Breast epithelium (tissue), 3 donors: Measurements from ENCODE around the gene DOC2B.

Experiments
- POLR2A ChIP-seq: fragments of 450-650 bp; IDR thresholded peaks from one replicate; pipeline ENCODE4 v1.6.1; 2016; ENCODE audit warnings: antibody characterized with exemption, mild to moderate bottlenecking, moderate library complexity
- POLR2AphosphoS5 ChIP-seq, 3 donors: sonication (generic); formaldehyde crosslinking; IDR thresholded peaks; one replicate each; pipeline ENCODE4 v1.6.1; 2017; ENCODE audit warnings: antibody characterized with exemption in 3 of 3
- TF ChIP-seq, protein P1 (sequence below), 3 donors: fragments of 450-650 bp; IDR thresholded peaks; one replicate each; pipeline ENCODE4 v1.5.1; 2016 to 2017; ENCODE audit warnings: antibody characterized with exemption in 3 of 3, mild to moderate bottlenecking in 3 of 3, moderate library complexity in 3 of 3

DNA sequence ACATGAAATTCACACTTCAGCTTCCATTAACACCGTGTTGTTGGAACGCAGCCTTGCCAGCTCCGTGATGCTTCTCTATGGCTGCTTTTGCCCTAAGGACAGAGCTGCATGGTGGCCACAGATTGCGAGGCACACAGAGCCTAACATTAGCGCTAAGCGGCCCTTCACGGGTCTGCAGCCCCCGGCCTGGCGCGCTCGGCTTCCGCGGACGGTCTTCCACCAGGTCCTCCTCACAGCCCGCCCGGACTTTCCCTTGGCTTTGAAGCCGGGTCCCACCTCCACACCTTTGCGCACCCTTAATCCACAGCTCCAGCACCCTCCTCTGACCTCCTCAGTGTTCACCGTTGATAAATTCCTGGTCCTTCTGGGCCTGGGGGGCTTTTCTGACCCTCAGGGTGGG, 24.5 kb downstream of the DOC2B start:
- TF ChIP-seq POLR2A (no peak), POLR2AphosphoS5 (IDR thresholded peaks at IDR 0.05) (no peak)
- TF ChIP-seq, protein P1, sequence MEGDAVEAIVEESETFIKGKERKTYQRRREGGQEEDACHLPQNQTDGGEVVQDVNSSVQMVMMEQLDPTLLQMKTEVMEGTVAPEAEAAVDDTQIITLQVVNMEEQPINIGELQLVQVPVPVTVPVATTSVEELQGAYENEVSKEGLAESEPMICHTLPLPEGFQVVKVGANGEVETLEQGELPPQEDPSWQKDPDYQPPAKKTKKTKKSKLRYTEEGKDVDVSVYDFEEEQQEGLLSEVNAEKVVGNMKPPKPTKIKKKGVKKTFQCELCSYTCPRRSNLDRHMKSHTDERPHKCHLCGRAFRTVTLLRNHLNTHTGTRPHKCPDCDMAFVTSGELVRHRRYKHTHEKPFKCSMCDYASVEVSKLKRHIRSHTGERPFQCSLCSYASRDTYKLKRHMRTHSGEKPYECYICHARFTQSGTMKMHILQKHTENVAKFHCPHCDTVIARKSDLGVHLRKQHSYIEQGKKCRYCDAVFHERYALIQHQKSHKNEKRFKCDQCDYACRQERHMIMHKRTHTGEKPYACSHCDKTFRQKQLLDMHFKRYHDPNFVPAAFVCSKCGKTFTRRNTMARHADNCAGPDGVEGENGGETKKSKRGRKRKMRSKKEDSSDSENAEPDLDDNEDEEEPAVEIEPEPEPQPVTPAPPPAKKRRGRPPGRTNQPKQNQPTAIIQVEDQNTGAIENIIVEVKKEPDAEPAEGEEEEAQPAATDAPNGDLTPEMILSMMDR (IDR thresholded peaks at IDR 0.05): no peak
